K562 (cell line): ENCODE measurements around the gene AIF1. TPM values are rescaled to one million over a fixed set of nuclear protein-coding genes. Genes with fewer than 3 reads are reported as not detected.
A peak's percentile ranks its signal among the peaks of the same experiment; 100 is the strongest.

ENCODE experiments used
- ARID1B ChIP-seq: fragments of 450-650 bp; IDR thresholded peaks from 2 replicates; pipeline ENCODE4 v1.6.1; 2016; ENCODE audit warnings: antibody characterized with exemption, mild to moderate bottlenecking, inconsistent platforms
- BRCA1 ChIP-seq, 2 experiments: fragments of 450-650 bp in 1 of 2; sonication (generic) in 1 of 2; formaldehyde crosslinking in 1 of 2; IDR thresholded peaks; 2 replicates each; pipeline versions ENCODE4 v1.5.0 to v1.6.1; 2017 to 2020; ENCODE audit warnings: mild to moderate bottlenecking in 1 of 2, missing genetic modification reagents in 1 of 2
- DACH1 ChIP-seq: fragments of 450-650 bp; IDR thresholded peaks from 2 replicates; pipeline ENCODE4 v1.6.1; 2018; ENCODE audit not compliant: partially characterized antibody
- EHMT2 ChIP-seq: fragments of 450-650 bp; IDR thresholded peaks from 2 replicates; pipeline ENCODE4 v1.6.1; 2018; ENCODE audit warnings: antibody characterized with exemption
- ILF3 ChIP-seq: fragments of 450-650 bp; IDR thresholded peaks from 2 replicates; pipeline ENCODE4 v1.6.1; 2018; ENCODE audit warnings: antibody characterized with exemption, mild to moderate bottlenecking, moderate library complexity, borderline replicate concordance
- MED1 ChIP-seq: sonication (generic); formaldehyde crosslinking; IDR thresholded peaks from 2 replicates; pipeline ENCODE4 v1.8.1; 2023; ENCODE audit warnings: missing genetic modification reagents, borderline replicate concordance
- MEF2D ChIP-seq: conservative IDR thresholded peaks from 2 replicates; pipeline ENCODE4 v1.6.1; 2016; ENCODE audit warnings: low read depth, missing genetic modification characterization, missing compliant biosample characterization
- POLR2AphosphoS5 ChIP-seq: IDR thresholded peaks from 2 replicates; pipeline ENCODE4 v1.6.1; 2011; ENCODE audit warnings: mild to moderate bottlenecking, low read depth, low read length, moderate library complexity; ENCODE audit not compliant: control insufficient read depth, insufficient read depth
- POLR2G ChIP-seq: fragments of 200-400 bp; formaldehyde crosslinking; IDR thresholded peaks from 2 replicates; pipeline ENCODE4 v1.6.1; 2017; ENCODE audit warnings: low read depth, mild to moderate bottlenecking, antibody characterized with exemption, low read length, moderate library complexity
- RBM22 ChIP-seq: fragments of 200-400 bp; formaldehyde crosslinking; IDR thresholded peaks from 2 replicates; pipeline ENCODE4 v1.6.1; 2018; ENCODE audit warnings: low read length, low read depth; ENCODE audit not compliant: poor library complexity, severe bottlenecking
- SRF ChIP-seq, 2 experiments: fragments of 250-450, 450-650 bp in 1 of 2; sonication (Bioruptor Pico) in 1 of 2; sonication (generic) in 1 of 2; formaldehyde crosslinking; IDR thresholded peaks; 2 replicates each; pipeline versions ENCODE4 v1.5.0 to v1.5.1; 2020 to 2022; ENCODE audit warnings: mild to moderate bottlenecking in 1 of 2, missing genetic modification reagents in 1 of 2
- TCF3 ChIP-seq: sonication (generic); formaldehyde crosslinking; IDR thresholded peaks from 2 replicates; pipeline ENCODE4 v1.4.0; 2020; ENCODE audit warnings: mild to moderate bottlenecking, missing genetic modification reagents
- THAP7 ChIP-seq: fragments of 250-450 bp; sonication (Bioruptor Pico); IDR thresholded peaks from 2 replicates; pipeline ENCODE4 v1.5.0; 2021
- ZKSCAN8 ChIP-seq: fragments of 200-800 bp; sonication (Bioruptor generic); IDR thresholded peaks from 2 replicates; pipeline ENCODE4 v1.6.1; 2016; ENCODE audit warnings: missing genetic modification characterization, missing compliant biosample characterization
- ZNF263 ChIP-seq: sonication (generic); formaldehyde crosslinking; IDR thresholded peaks from 2 replicates; pipeline ENCODE4 v1.8.0; 2022; ENCODE audit warnings: mild to moderate bottlenecking, missing genetic modification reagents, borderline replicate concordance
- polyA plus RNA-seq, 8 experiments: library from polyadenylated mRNA; depleted of rRNA in 4 of 8; stranded (reverse) in 5 of 8; unstranded in 3 of 8; fragments of >200 nt; fragmentation: Nextera tagmentation in 2 of 8; fragmentation: Illumina TruSeq in 1 of 8; extraction: Ambion mirVana in 2 of 8; extraction: Trizol in 1 of 8; gene quantifications; 2 replicates each; pipeline versions ENCODE4 v1.2.1 to v1.2.3, GENCODE V29; 2011 to 2014; ENCODE audit warnings: inconsistent platforms in 1 of 8, missing spikeins in 1 of 8
- total RNA-seq, 7 experiments: library from RNA; depleted of rRNA in 6 of 7; stranded (reverse); fragments of >200 nt in 6 of 7; fragmentation: Illumina TruSeq in 2 of 7; extraction: Trizol in 2 of 7; gene quantifications; 2 replicates each; pipeline versions ENCODE4 v1.2.1 to v1.2.3, GENCODE V29; 2011 to 2021; ENCODE audit warnings: low replicate concordance in 1 of 7
- TF ChIP-seq, protein P1 (sequence below), 2 experiments: fragments of 150-350 bp in 1 of 2; IDR thresholded peaks; 2 replicates each; pipeline ENCODE4 v1.6.1; 2012 to 2016; ENCODE audit warnings: low read depth in 2 of 2, low read length in 2 of 2, mild to moderate bottlenecking in 1 of 2, moderate library complexity in 1 of 2
- TF ChIP-seq, protein P2 (sequence below): fragments of 250-450 bp; sonication (Bioruptor Pico); IDR thresholded peaks from 2 replicates; pipeline ENCODE4 v1.4.0; 2020
- TF ChIP-seq, protein P3 (sequence below): fragments of 250-450 bp; sonication (Bioruptor Pico); IDR thresholded peaks from 2 replicates; pipeline ENCODE4 v1.9.0; 2021; ENCODE audit warnings: mild to moderate bottlenecking

AIF1 gene
- total and polyA plus RNA-seq, 9 of the 15 experiments (the other 6 are each of a cell fraction or from before 2014, with no cell fraction given) = 9.4 to 33.4 (median 19.4) TPM

GRCh38 chr6:31631681-31632278 lies 16.7 kb downstream of the AIF1 start (continued):
- no peak for TF ChIP-seq THAP7 (CRISPR knock-in tag)
- no peak for TF ChIP-seq ZKSCAN8 (CRISPR knock-in tag)
- no peak for TF ChIP-seq TCF3 (CRISPR knock-in tag)
- no peak for TF ChIP-seq SRF (CRISPR knock-in tag; IDR thresholded peaks at IDR 0.05)
- peak; percentile 32; the same call in 1 of the 2 replicates for TF ChIP-seq POLR2AphosphoS5
- TF ChIP-seq DACH1 = no peak
- no peak for TF ChIP-seq ILF3
- TF ChIP-seq, protein P1, sequence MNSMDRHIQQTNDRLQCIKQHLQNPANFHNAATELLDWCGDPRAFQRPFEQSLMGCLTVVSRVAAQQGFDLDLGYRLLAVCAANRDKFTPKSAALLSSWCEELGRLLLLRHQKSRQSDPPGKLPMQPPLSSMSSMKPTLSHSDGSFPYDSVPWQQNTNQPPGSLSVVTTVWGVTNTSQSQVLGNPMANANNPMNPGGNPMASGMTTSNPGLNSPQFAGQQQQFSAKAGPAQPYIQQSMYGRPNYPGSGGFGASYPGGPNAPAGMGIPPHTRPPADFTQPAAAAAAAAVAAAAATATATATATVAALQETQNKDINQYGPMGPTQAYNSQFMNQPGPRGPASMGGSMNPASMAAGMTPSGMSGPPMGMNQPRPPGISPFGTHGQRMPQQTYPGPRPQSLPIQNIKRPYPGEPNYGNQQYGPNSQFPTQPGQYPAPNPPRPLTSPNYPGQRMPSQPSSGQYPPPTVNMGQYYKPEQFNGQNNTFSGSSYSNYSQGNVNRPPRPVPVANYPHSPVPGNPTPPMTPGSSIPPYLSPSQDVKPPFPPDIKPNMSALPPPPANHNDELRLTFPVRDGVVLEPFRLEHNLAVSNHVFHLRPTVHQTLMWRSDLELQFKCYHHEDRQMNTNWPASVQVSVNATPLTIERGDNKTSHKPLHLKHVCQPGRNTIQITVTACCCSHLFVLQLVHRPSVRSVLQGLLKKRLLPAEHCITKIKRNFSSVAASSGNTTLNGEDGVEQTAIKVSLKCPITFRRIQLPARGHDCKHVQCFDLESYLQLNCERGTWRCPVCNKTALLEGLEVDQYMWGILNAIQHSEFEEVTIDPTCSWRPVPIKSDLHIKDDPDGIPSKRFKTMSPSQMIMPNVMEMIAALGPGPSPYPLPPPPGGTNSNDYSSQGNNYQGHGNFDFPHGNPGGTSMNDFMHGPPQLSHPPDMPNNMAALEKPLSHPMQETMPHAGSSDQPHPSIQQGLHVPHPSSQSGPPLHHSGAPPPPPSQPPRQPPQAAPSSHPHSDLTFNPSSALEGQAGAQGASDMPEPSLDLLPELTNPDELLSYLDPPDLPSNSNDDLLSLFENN (IDR thresholded peaks at IDR 0.05; ENCODE audit: low read depth in 2 of 2, low read length in 2 of 2) = no peak
- TF ChIP-seq EHMT2 = no peak
- no peak for TF ChIP-seq MED1 (CRISPR knock-in tag)
- TF ChIP-seq, protein P2, sequence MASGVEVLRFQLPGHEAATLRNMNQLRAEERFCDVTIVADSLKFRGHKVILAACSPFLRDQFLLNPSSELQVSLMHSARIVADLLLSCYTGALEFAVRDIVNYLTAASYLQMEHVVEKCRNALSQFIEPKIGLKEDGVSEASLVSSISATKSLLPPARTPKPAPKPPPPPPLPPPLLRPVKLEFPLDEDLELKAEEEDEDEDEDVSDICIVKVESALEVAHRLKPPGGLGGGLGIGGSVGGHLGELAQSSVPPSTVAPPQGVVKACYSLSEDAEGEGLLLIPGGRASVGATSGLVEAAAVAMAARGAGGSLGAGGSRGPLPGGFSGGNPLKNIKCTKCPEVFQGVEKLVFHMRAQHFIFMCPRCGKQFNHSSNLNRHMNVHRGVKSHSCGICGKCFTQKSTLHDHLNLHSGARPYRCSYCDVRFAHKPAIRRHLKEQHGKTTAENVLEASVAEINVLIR (CRISPR knock-in tag) = no peak
- TF ChIP-seq ZNF263 (CRISPR knock-in tag) = 0 out of 2 replicates have a peak, but pooled peaks have one; percentile 36
- TF ChIP-seq ARID1B = no peak
- TF ChIP-seq POLR2G = peak; percentile 55; the same call in 1 of the 2 replicates
- TF ChIP-seq RBM22 = peak; percentile 91
- TF ChIP-seq, protein P3, sequence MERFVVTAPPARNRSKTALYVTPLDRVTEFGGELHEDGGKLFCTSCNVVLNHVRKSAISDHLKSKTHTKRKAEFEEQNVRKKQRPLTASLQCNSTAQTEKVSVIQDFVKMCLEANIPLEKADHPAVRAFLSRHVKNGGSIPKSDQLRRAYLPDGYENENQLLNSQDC (CRISPR knock-in tag) = no peak
- no peak for TF ChIP-seq MEF2D (tag)
- TF ChIP-seq BRCA1 (IDR thresholded peaks at IDR 0.05) = no peak
- no peak for TF ChIP-seq BRCA1 (CRISPR knock-in tag; IDR thresholded peaks at IDR 0.05)
